22Rv1 (cell line): ENCODE data around the gene CDC23.
"Not testable (repeated sequence)": the region's sequence is repeated elsewhere in the genome, so short reads cannot be mapped to it uniquely, and the experiment has no call there.

Experiments
- H3K27ac ChIP-seq: fragments of 450-650 bp; 2 replicates; pipeline ENCODE4 v1.5.1; 2017
- CTCF ChIP-seq: fragments of 450-650 bp; IDR thresholded peaks from 2 replicates; pipeline ENCODE4 v1.5.1; 2017; ENCODE audit warnings: mild to moderate bottlenecking
- ZFX ChIP-seq: fragments of 450-650 bp; IDR thresholded peaks from 2 replicates; pipeline ENCODE4 v1.6.1; 2017; ENCODE audit warnings: antibody characterized with exemption, borderline replicate concordance

Gene CDC23, protein sequence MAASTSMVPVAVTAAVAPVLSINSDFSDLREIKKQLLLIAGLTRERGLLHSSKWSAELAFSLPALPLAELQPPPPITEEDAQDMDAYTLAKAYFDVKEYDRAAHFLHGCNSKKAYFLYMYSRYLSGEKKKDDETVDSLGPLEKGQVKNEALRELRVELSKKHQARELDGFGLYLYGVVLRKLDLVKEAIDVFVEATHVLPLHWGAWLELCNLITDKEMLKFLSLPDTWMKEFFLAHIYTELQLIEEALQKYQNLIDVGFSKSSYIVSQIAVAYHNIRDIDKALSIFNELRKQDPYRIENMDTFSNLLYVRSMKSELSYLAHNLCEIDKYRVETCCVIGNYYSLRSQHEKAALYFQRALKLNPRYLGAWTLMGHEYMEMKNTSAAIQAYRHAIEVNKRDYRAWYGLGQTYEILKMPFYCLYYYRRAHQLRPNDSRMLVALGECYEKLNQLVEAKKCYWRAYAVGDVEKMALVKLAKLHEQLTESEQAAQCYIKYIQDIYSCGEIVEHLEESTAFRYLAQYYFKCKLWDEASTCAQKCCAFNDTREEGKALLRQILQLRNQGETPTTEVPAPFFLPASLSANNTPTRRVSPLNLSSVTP

GRCh38 chr5:138213161-138214029, at the start of gene CDC23:
CDC23 (minus strand) TSS chr5:138213323; CDS start chr5:138213312, 11 bp downstream.
- TF ChIP-seq ZFX (no peak), CTCF (no peak)
- H3K27ac ChIP-seq, result peak within 1 kb of the TSS; percentile 96

DNA sequence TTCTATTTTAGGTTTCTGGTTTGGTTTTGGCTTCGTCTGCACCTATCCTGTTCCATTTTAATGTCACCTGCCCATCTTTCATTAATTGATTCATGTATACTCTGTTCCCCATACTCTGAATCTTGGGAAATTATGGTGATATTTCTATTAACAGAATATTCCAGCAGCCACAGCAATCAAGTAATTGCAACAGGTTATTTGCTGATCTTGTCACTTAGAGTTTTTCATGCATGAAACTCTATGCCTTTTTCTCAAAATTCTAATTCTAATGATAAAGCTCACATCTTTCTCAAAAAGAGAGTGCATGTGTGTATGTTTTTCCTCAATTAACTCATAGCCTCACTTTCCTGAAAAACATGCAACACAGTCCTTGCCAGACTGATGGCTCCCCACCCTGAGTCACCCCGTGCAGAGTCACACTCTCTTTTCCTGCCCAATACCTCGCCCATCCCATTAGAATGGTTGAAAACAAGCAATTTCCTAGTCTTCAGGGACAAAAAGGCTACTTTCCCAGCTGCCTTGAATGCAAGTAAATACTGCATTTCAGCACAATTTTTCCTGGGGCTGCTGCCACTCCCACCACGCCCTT, 45.7 kb upstream of the CDC23 start:
- no peak overlapping the region for H3K27ac ChIP-seq
- TF ChIP-seq ZFX, result no peak
- TF ChIP-seq CTCF, result no peak

- no peak overlapping the region for H3K27ac ChIP-seq
- TF ChIP-seq CTCF, result no peak
- TF ChIP-seq ZFX, result no peak
Observed at GRCh38 chr5:138257583-138257982, 44.5 kb upstream of the CDC23 start.

DNA sequence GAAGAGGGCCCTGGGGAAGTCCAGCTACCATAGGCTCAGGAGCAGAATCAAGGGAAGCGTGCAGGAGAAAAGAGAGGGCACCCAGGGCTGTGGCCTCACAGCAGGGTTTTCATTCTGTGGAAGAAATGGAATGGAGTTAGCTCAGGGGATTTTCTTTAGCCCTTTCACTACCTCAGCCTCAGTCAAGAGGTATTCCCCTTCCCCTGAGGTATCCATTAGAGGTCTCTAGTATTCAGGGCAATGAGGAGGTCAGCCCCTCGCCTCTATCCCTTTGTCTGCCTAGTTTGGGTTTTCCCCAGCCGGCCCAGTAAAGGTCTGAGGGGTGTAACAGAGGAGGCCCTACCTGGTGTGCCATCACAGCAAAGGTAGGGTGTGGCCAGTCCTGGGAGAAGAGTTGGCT, 39.8 kb upstream of the CDC23 start:
- no peak overlapping the region for H3K27ac ChIP-seq
- no peak for TF ChIP-seq ZFX
- TF ChIP-seq CTCF, result no peak

GRCh38 chr5:138247800-138248199, 34.7 kb upstream of the CDC23 start:
- not testable (repeated sequence) for H3K27ac ChIP-seq

DNA sequence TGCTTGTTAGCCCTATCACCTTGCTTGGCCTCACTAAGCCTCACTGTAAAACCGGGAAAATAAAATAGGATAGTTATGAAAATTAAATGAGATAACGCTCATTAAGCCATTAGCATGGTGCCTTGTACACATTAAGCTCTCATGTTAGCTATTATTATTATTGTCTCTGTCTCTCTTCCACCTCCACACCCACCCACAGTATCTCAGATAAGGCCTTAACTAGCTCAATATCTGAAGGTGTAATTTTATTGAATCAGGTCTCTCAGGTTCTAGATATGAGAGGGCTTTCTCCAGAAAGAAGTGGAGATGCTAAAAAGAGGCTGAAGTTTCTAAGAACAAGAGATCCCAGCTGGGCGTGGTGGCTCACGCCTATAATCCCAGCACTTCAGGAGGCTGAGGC, 33.7 kb upstream of the CDC23 start:
- H3K27ac ChIP-seq, result no peak overlapping the region
- no peak for TF ChIP-seq CTCF
- no peak for TF ChIP-seq ZFX

GRCh38 chr5:138246334-138246733, 33.2 kb upstream of the CDC23 start:
- H3K27ac ChIP-seq, result no peak overlapping the region

More at GRCh38 chr5:138246334-138246733, 33.2 kb upstream of the CDC23 start:
- TF ChIP-seq ZFX, result no peak
- no peak for TF ChIP-seq CTCF
